Occipital lobe (tissue), 2 donors: ENCODE data around the gene LTB. TPM values are rescaled to one million over a fixed set of nuclear protein-coding genes. Genes with fewer than 3 reads are reported as not detected.
A peak's percentile ranks its signal among the peaks of the same experiment; 100 is the strongest.
"Not testable (repeated sequence)": the region's sequence is repeated elsewhere in the genome, so short reads cannot be mapped to it uniquely, and the experiment has no call there.

Experiments used
- DNase-seq: peaks from one replicate; lab custom pipeline; 2025; lab: John Stamatoyannopoulos, UW
- total RNA-seq: library from RNA; depleted of rRNA; stranded (reverse); fragments of >200 nt; gene quantifications from one replicate; pipeline ENCODE4 v1.2.3, GENCODE V29; 2014

LTB gene
- total RNA-seq, 1 donor from 2014 or later: 0.31 TPM

GRCh38 chr6:31609519-31610406, 27.5 kb upstream of the LTB start:
- DNase-seq: no peak

GRCh38 chr6:31607317-31607716, 25.1 kb upstream of the LTB start:
- no peak for DNase-seq

GRCh38 chr6:31597006-31597405, 14.8 kb upstream of the LTB start:
- no peak for DNase-seq

- no peak for DNase-seq
Measured at GRCh38 chr6:31592396-31592771, 10.2 kb upstream of the LTB start.

- not testable (repeated sequence) for DNase-seq
Measured at GRCh38 chr6:31590691-31591090, 8.5 kb upstream of the LTB start.

GRCh38 chr6:31588871-31589650, 6.8 kb upstream of the LTB start:
- DNase-seq: no peak

- DNase-seq: no peak
Measured at GRCh38 chr6:31587791-31588777, 5.9 kb upstream of the LTB start.

GRCh38 chr6:31586599-31587281, 4.5 kb upstream of the LTB start:
- DNase-seq: no peak

GRCh38 chr6:31586008-31586407, 3.8 kb upstream of the LTB start, which contains the start of gene LST1:
LST1 (plus strand) TSS chr6:31586277; CDS start chr6:31587300, 1,023 bp downstream.
- DNase-seq: no peak

GRCh38 chr6:31585491-31585890, 3.3 kb upstream of the LTB start:
- DNase-seq: no peak

GRCh38 chr6:31581434-31582229, 592 bp downstream of the LTB start:
- no peak for DNase-seq

- peak; percentile 78 for DNase-seq
Measured at GRCh38 chr6:31580807-31581433, 1.3 kb downstream of the LTB start.

GRCh38 chr6:31580438-31580740, 1.8 kb downstream of the LTB start:
- no peak for DNase-seq

- DNase-seq: no peak
Measured at GRCh38 chr6:31579546-31580437, 2.4 kb downstream of the LTB start.

GRCh38 chr6:31579119-31579505, 3.1 kb downstream of the LTB start:
- no peak for DNase-seq

GRCh38 chr6:31578184-31579118, 3.8 kb downstream of the LTB start:
- DNase-seq: no peak

- no peak for DNase-seq
Measured at GRCh38 chr6:31577579-31577966, 4.7 kb downstream of the LTB start.
